Measurements from ENCODE around the gene WDR27.

DNA sequence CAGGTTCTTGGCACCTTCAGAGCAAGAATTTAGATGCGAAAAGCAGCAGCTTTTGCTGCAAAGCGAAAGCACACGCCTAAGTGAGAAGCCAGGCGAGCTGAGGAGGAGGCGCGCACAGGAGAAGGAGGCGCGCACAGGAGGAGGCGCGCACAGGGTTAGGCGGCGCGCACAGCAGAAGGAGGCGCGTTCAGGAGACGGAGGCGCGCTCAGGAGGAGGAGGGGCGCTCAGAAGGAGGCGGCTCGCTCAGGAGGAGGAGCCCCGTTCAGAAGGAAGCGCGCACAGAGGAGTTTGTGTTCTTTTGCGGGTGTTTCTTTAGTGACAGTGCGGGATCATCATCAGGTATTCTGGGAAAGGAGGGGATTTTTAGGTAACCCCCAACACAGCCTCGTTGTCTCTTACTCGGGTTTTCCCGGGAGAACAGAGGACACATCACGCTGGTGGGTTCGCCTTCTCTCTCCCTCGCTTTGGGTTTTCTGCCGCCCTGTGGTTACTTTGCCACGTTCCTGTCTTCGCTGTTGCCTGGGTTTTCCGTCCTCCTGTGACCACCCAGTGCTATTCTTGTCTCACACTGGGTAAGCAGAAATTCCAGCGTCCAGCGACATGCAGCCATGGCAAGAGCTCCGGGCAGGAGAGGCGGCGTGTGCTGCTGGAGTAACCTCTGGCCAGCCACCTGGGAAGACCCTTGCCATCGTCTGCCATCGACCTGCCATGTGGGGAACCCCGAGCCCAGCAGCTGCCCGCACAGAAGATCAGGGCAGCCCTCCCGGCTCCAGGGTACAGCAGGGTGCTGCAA lies 47.0 kb downstream of the WDR27 start:
- TF ChIP-seq CBX5 (IDR thresholded peaks at IDR 0.05; ENCODE audit: low read depth) (no peak), POLR2AphosphoS2 (IDR thresholded peaks at IDR 0.05; ENCODE audit: low read depth, low read length) (no peak), POLR2AphosphoS5 (IDR thresholded peaks at IDR 0.05; ENCODE audit: low read length) (no peak)
